H1 (cell line): Measurements from ENCODE around the gene ITGB2. TPM values are rescaled to one million over a fixed set of nuclear protein-coding genes. Genes with fewer than 3 reads are reported as not detected.

Experiments used
- ATF2 ChIP-seq: IDR thresholded peaks from 2 replicates; pipeline ENCODE4 v1.6.1; 2012; ENCODE audit warnings: low read length, inconsistent platforms
- BRCA1 ChIP-seq: IDR thresholded peaks from 2 replicates; pipeline ENCODE4 v1.6.1; 2012; ENCODE audit warnings: low read depth, low read length, improper control_type of control experiment
- CEBPB ChIP-seq: IDR thresholded peaks from 2 replicates; pipeline ENCODE4 v1.6.1; 2012; ENCODE audit warnings: low read depth, low read length
- CHD1 ChIP-seq: IDR thresholded peaks from 2 replicates; pipeline ENCODE4 v1.6.1; 2012; ENCODE audit warnings: low read depth, low read length, improper control_type of control experiment
- CTCF ChIP-seq, 3 experiments: IDR thresholded peaks; 1 replicate in 2 of 3; 2 replicates in 1 of 3; pipeline versions ENCODE4 v1.5.1 to v1.6.1; 2011; ENCODE audit warnings: low read length in 3 of 3, mild to moderate bottlenecking in 3 of 3, inconsistent platforms in 2 of 3, low read depth in 1 of 3, moderate library complexity in 1 of 3; ENCODE audit not compliant: insufficient read depth in 1 of 3; ENCODE audit errors: control extremely low read depth in 1 of 3
- GTF2F1 ChIP-seq: IDR thresholded peaks from 2 replicates; pipeline ENCODE4 v1.6.1; 2012; ENCODE audit warnings: low read depth, low read length, improper control_type of control experiment, borderline replicate concordance
- JUND ChIP-seq: IDR thresholded peaks from 2 replicates; pipeline ENCODE4 v1.6.1; 2011; ENCODE audit warnings: mild to moderate bottlenecking, improper control_type of control experiment, low read length
- RAD21 ChIP-seq, 2 experiments: IDR thresholded peaks in 1 of 2; conservative IDR thresholded peaks in 1 of 2; 2 replicates each; pipeline ENCODE4 v1.6.1; 2011; ENCODE audit warnings: low read depth in 2 of 2, low read length in 2 of 2, improper control_type of control experiment in 1 of 2, inconsistent platforms in 1 of 2, mild to moderate bottlenecking in 1 of 2, moderate library complexity in 1 of 2
- RBBP5 ChIP-seq: IDR thresholded peaks from 2 replicates; pipeline ENCODE4 v1.7.1; 2012; ENCODE audit warnings: low read depth, mild to moderate bottlenecking, inconsistent platforms, low read length, moderate library complexity, borderline replicate concordance
- RNF2 ChIP-seq: fragments of 200-900, 300-1000 bp; sonication (generic); IDR thresholded peaks from 2 replicates; pipeline ENCODE4 v1.7.1; 2016; ENCODE audit warnings: borderline replicate concordance, low read depth, mild to moderate bottlenecking, antibody characterized with exemption, low read length; ENCODE audit not compliant: poor library complexity, severe bottlenecking; ENCODE audit errors: missing control alignments
- SIN3A ChIP-seq, 2 experiments: IDR thresholded peaks in 1 of 2; conservative IDR thresholded peaks in 1 of 2; 2 replicates each; pipeline ENCODE4 v1.6.1; 2011 to 2012; ENCODE audit warnings: low read length in 2 of 2, improper control_type of control experiment in 1 of 2, low read depth in 1 of 2, mild to moderate bottlenecking in 1 of 2
- SP1 ChIP-seq: IDR thresholded peaks from 2 replicates; pipeline ENCODE4 v1.6.1; 2011; ENCODE audit warnings: low read depth, low read length
- SP2 ChIP-seq: IDR thresholded peaks from 2 replicates; pipeline ENCODE4 v1.6.1; 2012; ENCODE audit warnings: mild to moderate bottlenecking, low read length, inconsistent platforms
- SP4 ChIP-seq: IDR thresholded peaks from 2 replicates; pipeline ENCODE4 v1.6.1; 2012; ENCODE audit warnings: low read length, inconsistent platforms
- SUZ12 ChIP-seq: fragments of 200-600 bp; sonication (generic); IDR thresholded peaks from 2 replicates; pipeline ENCODE4 v1.6.1; 2012; ENCODE audit warnings: mild to moderate bottlenecking, inconsistent platforms, low read length, moderate library complexity, mixed read lengths
- USF2 ChIP-seq: IDR thresholded peaks from 2 replicates; pipeline ENCODE4 v1.6.1; 2011; ENCODE audit warnings: low read length, improper control_type of control experiment
- YY1 ChIP-seq: IDR thresholded peaks from 2 replicates; pipeline ENCODE4 v1.6.1; 2011; ENCODE audit warnings: low read depth, mild to moderate bottlenecking, low read length
- polyA plus RNA-seq, 7 experiments: library from polyadenylated mRNA; depleted of rRNA in 3 of 7; stranded (reverse) in 5 of 7; unstranded in 2 of 7; fragments of >200 nt in 5 of 7; fragments of 200-250 nt in 2 of 7; gene quantifications; 1 replicate in 5 of 7; 2 replicates in 1 of 7; 4 replicates in 1 of 7; pipeline versions ENCODE4 v1.2.1 to v1.2.3, GENCODE V29; 2011 to 2013; ENCODE audit warnings: missing spikeins in 2 of 7, mixed read lengths in 2 of 7
- total RNA-seq: library from RNA; stranded (reverse); fragmentation: NEBNext Ultra II Directional; extraction: Animal tissue kit (Norgen Biotek cat#: 25700); gene quantifications from 2 replicates; pipeline ENCODE4 v1.2.1, GENCODE V29; 2021
- TF ChIP-seq, protein P1 (sequence below): IDR thresholded peaks from 2 replicates; pipeline ENCODE4 v1.6.1; 2011; ENCODE audit warnings: low read depth, mild to moderate bottlenecking, low read length; ENCODE audit not compliant: insufficient read depth

The ITGB2 gene
- total and polyA plus RNA-seq, 2 of the 8 experiments (the other 6 are each of a cell fraction or from before 2014, with no cell fraction given): 0.24 to 0.63 TPM

DNA sequence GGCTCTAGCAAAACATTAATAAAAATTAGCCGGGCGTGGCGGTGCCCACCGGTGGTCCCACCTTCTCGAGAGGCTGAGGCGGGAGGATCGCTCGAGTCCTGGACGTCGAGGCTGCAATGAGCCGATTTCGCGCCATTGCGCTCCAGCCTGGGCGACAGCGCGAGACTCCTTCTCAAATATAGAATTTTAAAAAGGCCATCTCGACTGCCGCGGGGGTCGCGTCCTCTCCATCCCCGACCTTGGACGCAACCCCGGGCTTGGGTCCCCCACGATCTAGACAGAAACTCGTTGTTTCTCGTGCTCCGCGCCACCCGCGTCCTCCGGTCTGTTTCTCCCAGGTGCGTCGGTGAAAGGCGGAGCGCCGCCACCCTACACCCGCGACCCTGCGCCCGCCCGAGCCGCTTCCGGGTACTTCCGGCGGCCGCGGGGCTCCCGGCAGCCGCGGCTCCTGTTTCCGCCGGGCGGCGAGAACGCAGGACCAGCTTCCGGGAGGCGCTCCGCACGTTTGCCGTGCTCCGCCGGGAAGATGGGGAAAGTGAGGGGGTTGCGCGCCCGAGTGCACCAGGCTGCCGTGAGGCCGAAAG, 18.9 kb upstream of the ITGB2 start, which contains the start of gene SLX9 (continued):
- TF ChIP-seq, protein P1, sequence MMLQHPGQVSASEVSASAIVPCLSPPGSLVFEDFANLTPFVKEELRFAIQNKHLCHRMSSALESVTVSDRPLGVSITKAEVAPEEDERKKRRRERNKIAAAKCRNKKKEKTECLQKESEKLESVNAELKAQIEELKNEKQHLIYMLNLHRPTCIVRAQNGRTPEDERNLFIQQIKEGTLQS: no peak
- TF ChIP-seq SP2 (no peak), SUZ12 (no peak), GTF2F1 (peak; percentile 45; the same call in 1 of the 2 replicates), CHD1 (no peak), CTCF (IDR thresholded peaks at IDR 0.05; ENCODE audit: control extremely low read depth in 1 of 3, insufficient read depth in 1 of 3, low read depth in 1 of 3, low read length in 3 of 3) (no peak), SIN3A (conservative IDR thresholded peaks at IDR 0.05 in 1 of 2, IDR thresholded peaks at IDR 0.05 in 1 of 2; ENCODE audit: low read depth in 1 of 2, low read length in 2 of 2) (peak; percentile 56 to 60; a peak in 1 of 4 replicates), YY1 (peak; percentile 78; the same call in 1 of the 2 replicates), CEBPB (no peak), ATF2 (0 out of 2 replicates have a peak, but pooled peaks have one; percentile 37), RNF2 (no peak), JUND (no peak), RAD21 (IDR thresholded peaks at IDR 0.05 in 1 of 2, conservative IDR thresholded peaks at IDR 0.05 in 1 of 2; ENCODE audit: low read depth in 2 of 2, low read length in 2 of 2) (no peak; a peak in 1 of 4 replicates), RBBP5 (peak; percentile 92; the same call in 1 of the 2 replicates), SP1 (0 out of 2 replicates have a peak, but pooled peaks have one; percentile 35), BRCA1 (no peak), USF2 (no peak), SP4 (peak; percentile 91)
